ENCODE results near the gene ZC3H10. TPM values are rescaled to one million over a fixed set of nuclear protein-coding genes. Genes with fewer than 3 reads are reported as not detected.

The ZC3H10 gene
- total and polyA plus RNA-seq, 2 of the 13 experiments (the other 11 are each of a cell fraction or from before 2014, with no cell fraction given), result 0.70 to 2.3 TPM

DNA sequence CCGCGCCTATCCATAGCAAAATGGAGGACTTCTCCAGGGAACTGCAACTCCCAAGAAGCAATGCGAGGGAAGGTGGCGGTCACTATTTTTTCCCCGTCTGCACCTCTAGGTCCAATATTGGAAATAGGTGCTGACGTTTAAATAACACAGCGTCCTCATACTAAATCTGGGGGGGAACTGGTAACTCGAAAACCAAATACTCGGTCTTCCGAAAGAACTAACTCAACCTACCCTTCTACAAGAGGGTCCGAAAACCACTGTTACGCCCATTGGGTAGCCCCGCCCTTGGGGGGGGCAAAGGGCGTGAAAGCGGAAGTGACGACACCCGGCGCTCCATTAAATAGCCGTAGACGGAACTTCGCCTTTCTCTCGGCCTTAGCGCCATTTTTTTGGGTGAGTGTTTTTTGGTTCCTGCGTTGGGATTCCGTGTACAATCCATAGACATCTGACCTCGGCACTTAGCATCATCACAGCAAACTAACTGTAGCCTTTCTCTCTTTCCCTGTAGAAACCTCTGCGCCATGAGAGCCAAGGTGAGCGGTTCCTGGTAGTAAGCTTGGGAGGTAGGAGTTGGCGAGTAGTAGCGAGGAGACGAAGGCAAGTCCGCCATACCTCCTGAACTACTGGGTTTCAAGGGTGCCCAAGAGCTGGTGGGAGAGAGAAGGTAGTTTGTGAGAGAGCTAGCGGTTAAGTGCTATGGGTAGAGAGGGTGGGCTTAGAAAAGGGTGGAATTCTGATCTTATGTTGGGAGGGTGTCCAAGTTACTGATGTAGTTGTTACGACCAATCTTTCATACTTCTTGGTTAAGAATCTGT is 1.6 kb upstream of the ZC3H10 start, which contains the start of gene RPL41 (continued):
- TF ChIP-seq PAWR (CRISPR knock-in tag; IDR thresholded peaks at IDR 0.05; ENCODE audit: borderline replicate concordance) (no peak), GATAD1 (CRISPR knock-in tag; IDR thresholded peaks at IDR 0.05) (peak; percentile 62; the same call in 1 of the 2 replicates), DPF2 (CRISPR knock-in tag; IDR thresholded peaks at IDR 0.05; ENCODE audit: borderline replicate concordance, low read depth) (no peak), MED8 (CRISPR knock-in tag; IDR thresholded peaks at IDR 0.05; ENCODE audit: insufficient replicate concordance) (peak; percentile 80), EHMT2 (IDR thresholded peaks at IDR 0.05; ENCODE audit: borderline replicate concordance, low read depth, low read length) (no peak), ZNF124 (CRISPR knock-in tag; IDR thresholded peaks at IDR 0.05) (peak; percentile 90; the same call in 1 of the 2 replicates), ZBTB3 (CRISPR knock-in tag; IDR thresholded peaks at IDR 0.05; ENCODE audit: borderline replicate concordance, low read depth) (0 out of 2 replicates have a peak, but pooled peaks have one; percentile 33), PRMT3 (CRISPR knock-in tag; IDR thresholded peaks at IDR 0.05; ENCODE audit: borderline replicate concordance, low read depth) (peak; percentile 3; the same call in 1 of the 2 replicates), NONO (IDR thresholded peaks at IDR 0.05) (no peak), NONO (CRISPR knock-in tag; conservative IDR thresholded peaks at IDR 0.05) (0 out of 2 replicates have a peak, but pooled peaks have one; percentile 42), CENPX (CRISPR knock-in tag; IDR thresholded peaks at IDR 0.05) (no peak), ATF7 (IDR thresholded peaks at IDR 0.05) (no peak), ATF7 (CRISPR knock-in tag; IDR thresholded peaks at IDR 0.05) (peak; percentile 71; the same call in 1 of the 2 replicates), ZNF747 (CRISPR knock-in tag; IDR thresholded peaks at IDR 0.05; ENCODE audit: borderline replicate concordance) (0 out of 2 replicates have a peak, but pooled peaks have one; percentile 59)
- TF ChIP-seq, protein P1, sequence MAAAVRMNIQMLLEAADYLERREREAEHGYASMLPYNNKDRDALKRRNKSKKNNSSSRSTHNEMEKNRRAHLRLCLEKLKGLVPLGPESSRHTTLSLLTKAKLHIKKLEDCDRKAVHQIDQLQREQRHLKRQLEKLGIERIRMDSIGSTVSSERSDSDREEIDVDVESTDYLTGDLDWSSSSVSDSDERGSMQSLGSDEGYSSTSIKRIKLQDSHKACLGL (CRISPR knock-in tag; IDR thresholded peaks at IDR 0.05), result peak; percentile 61; the same call in 1 of the 2 replicates
- TF ChIP-seq, protein P2, sequence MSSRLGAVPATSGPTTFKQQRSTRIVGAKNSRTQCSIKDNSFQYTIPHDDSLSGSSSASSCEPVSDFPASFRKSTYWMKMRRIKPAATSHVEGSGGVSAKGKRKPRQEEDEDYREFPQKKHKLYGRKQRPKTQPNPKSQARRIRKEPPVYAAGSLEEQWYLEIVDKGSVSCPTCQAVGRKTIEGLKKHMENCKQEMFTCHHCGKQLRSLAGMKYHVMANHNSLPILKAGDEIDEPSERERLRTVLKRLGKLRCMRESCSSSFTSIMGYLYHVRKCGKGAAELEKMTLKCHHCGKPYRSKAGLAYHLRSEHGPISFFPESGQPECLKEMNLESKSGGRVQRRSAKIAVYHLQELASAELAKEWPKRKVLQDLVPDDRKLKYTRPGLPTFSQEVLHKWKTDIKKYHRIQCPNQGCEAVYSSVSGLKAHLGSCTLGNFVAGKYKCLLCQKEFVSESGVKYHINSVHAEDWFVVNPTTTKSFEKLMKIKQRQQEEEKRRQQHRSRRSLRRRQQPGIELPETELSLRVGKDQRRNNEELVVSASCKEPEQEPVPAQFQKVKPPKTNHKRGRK (CRISPR knock-in tag; IDR thresholded peaks at IDR 0.05), result peak; percentile 85
- TF ChIP-seq, protein P3, sequence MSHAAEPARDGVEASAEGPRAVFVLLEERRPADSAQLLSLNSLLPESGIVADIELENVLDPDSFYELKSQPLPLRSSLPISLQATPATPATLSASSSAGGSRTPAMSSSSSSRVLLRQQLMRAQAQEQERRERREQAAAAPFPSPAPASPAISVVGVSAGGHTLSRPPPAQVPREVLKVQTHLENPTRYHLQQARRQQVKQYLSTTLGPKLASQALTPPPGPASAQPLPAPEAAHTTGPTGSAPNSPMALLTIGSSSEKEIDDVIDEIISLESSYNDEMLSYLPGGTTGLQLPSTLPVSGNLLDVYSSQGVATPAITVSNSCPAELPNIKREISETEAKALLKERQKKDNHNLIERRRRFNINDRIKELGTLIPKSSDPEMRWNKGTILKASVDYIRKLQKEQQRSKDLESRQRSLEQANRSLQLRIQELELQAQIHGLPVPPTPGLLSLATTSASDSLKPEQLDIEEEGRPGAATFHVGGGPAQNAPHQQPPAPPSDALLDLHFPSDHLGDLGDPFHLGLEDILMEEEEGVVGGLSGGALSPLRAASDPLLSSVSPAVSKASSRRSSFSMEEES (CRISPR knock-in tag; IDR thresholded peaks at IDR 0.05), result peak; percentile 68
- TF ChIP-seq, protein P4, sequence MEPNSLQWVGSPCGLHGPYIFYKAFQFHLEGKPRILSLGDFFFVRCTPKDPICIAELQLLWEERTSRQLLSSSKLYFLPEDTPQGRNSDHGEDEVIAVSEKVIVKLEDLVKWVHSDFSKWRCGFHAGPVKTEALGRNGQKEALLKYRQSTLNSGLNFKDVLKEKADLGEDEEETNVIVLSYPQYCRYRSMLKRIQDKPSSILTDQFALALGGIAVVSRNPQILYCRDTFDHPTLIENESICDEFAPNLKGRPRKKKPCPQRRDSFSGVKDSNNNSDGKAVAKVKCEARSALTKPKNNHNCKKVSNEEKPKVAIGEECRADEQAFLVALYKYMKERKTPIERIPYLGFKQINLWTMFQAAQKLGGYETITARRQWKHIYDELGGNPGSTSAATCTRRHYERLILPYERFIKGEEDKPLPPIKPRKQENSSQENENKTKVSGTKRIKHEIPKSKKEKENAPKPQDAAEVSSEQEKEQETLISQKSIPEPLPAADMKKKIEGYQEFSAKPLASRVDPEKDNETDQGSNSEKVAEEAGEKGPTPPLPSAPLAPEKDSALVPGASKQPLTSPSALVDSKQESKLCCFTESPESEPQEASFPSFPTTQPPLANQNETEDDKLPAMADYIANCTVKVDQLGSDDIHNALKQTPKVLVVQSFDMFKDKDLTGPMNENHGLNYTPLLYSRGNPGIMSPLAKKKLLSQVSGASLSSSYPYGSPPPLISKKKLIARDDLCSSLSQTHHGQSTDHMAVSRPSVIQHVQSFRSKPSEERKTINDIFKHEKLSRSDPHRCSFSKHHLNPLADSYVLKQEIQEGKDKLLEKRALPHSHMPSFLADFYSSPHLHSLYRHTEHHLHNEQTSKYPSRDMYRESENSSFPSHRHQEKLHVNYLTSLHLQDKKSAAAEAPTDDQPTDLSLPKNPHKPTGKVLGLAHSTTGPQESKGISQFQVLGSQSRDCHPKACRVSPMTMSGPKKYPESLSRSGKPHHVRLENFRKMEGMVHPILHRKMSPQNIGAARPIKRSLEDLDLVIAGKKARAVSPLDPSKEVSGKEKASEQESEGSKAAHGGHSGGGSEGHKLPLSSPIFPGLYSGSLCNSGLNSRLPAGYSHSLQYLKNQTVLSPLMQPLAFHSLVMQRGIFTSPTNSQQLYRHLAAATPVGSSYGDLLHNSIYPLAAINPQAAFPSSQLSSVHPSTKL (CRISPR knock-in tag; IDR thresholded peaks at IDR 0.05), result peak; percentile 52; the same call in 1 of the 2 replicates

All from HepG2 (cell line).